Measurements from ENCODE around the gene CDK6. TPM values are rescaled to one million over a fixed set of nuclear protein-coding genes. Genes with fewer than 3 reads are reported as not detected.

The CDK6 gene
- total RNA-seq, 1 donor = 36.0 TPM

DNA sequence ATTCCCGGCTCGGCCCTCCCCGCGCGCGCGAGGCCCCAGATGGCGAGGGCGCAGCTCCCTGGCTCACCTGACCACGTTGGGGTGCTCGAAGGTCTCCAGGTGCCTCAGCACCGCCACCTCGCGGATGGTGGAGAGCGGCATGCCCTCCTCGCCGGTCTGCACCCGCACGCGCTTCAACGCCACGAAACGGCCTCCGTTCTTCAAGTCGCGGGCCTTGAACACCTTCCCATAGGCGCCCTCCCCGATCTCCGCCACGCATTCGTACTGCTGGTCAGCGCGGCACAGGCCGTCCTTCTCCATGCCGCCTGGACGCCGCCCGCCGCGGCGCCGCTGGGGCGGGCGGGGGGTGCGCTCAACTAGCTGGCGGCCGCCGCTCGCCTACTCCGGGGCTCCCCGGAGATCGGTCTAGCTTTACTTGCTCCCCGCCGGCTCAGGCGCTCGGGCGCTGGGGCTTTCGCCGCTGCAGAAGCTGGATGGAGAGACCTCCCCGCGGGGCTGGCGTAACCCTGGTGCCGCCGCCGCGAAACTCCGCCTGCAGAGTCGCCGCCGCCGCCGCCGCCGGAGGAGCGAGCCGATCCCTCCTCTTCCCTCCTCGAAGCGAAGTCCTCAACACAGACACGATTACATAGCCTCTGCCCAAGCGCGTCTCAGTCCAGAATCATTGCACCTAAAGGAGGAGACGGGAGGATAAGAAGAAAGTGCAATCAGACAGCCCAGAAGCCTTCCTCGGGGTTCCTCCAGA, 3.2 kb downstream of the CDK6 start:
- peak; percentile 77 for DNase-seq (ENCODE audit: low read depth)
- peak overlapping the region; percentile 96 for H3K4me3 ChIP-seq (ENCODE audit: low read depth, low read length)
- TF ChIP-seq, protein P1, sequence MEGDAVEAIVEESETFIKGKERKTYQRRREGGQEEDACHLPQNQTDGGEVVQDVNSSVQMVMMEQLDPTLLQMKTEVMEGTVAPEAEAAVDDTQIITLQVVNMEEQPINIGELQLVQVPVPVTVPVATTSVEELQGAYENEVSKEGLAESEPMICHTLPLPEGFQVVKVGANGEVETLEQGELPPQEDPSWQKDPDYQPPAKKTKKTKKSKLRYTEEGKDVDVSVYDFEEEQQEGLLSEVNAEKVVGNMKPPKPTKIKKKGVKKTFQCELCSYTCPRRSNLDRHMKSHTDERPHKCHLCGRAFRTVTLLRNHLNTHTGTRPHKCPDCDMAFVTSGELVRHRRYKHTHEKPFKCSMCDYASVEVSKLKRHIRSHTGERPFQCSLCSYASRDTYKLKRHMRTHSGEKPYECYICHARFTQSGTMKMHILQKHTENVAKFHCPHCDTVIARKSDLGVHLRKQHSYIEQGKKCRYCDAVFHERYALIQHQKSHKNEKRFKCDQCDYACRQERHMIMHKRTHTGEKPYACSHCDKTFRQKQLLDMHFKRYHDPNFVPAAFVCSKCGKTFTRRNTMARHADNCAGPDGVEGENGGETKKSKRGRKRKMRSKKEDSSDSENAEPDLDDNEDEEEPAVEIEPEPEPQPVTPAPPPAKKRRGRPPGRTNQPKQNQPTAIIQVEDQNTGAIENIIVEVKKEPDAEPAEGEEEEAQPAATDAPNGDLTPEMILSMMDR (IDR thresholded peaks at IDR 0.05; ENCODE audit: insufficient read depth, low read length) = peak; percentile 88

DNA sequence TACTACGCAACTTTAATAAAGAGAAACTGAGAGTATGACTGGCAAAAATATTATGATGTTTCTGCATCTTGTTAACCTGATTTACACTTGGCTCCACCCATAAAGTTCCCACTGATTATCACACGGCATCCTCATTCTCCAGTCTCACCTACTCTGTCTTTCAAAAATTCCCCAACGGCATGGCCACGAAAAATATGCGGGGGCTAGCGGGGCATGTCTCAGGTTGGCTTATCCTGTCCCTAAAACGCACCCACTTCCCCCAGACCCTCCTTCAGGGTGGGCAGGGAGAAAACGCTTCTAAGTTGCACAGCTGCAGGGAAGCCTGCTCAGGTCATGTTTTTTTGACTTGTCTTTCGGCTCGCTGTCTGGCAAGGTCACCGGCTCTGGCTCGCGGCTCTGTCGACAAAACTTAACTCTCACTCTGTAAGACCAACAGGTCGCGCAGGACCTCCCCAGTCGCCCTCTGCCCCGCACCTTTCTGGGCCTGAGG, 3.8 kb downstream of the CDK6 start:
- H3K4me3 ChIP-seq (ENCODE audit: low read depth, low read length) = peak overlapping the region; percentile 96
- no peak for DNase-seq (ENCODE audit: low read depth)
- TF ChIP-seq, protein P1 (IDR thresholded peaks at IDR 0.05; ENCODE audit: insufficient read depth, low read length) = no peak

DNA sequence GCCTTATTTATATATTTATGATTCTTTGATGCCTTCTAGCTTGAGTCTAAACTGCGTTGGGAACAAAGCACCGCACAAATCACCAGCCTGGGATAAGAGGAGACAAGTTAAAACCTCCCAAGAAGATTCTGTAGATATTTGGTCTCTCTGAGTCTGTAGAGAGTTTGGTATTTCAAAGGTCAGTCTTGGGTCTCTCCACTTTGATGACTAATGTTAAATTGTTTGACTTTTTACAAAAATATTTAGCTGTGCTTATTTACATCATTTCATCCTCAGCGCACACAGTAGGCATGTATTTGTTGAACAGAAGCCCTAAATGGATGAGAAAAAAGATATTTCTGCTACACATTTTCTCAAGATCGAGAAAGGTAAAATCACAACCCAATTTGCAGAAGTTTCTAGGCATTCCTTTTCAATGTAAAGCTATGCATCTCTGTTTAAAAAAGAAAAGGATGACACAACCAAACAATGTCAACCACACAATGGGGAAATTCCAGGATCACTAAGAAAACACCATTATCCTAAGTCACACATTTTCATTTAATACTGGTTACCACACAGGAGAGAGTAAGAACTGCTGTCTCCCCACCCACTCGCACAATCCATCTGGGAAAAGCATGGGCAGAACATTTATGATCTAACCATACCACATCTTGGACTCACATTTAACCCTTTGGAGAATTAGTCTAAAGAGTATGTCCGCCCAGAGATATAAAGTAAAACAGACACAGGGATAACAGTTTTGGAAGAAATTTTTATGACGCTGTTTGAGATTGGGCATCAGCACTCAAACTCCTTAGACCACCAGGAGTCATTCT, 4.4 kb downstream of the CDK6 start:
- peak; percentile 83 for DNase-seq (ENCODE audit: low read depth)
- TF ChIP-seq, protein P1 (IDR thresholded peaks at IDR 0.05; ENCODE audit: insufficient read depth, low read length) = no peak
- peak overlapping the region; percentile 96 for H3K4me3 ChIP-seq (ENCODE audit: low read depth, low read length)

DNA sequence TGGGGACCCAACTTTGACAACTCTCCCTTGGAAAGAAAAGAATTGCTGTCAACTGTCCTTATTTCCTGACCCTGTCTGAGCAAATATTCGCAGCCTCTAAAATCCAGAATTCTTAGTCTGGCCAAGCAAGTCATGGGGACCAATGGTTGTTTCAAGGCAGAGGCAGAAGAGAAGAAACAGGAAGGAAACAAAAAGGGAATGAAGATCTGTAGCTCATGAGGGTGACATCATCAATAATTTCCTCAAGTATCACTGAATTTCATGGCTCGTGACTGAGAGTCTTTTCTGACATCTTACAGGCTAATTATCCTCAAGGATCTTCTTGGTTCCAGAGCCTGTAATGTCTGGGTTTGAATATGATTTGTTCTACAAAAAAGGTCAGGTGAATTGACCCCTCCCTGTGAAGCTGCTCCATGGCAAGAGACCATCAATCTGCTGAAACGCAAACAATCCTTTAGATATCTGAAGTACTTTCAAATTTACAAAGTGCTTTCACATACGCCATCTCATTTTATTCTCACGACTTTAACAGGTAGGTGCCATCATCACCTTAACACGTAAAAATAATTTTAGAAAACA, 5.8 kb downstream of the CDK6 start:
- TF ChIP-seq, protein P1 (IDR thresholded peaks at IDR 0.05; ENCODE audit: insufficient read depth, low read length) = no peak
- no peak for DNase-seq (ENCODE audit: low read depth)
- no peak overlapping the region for H3K4me3 ChIP-seq (ENCODE audit: low read depth, low read length)

DNA sequence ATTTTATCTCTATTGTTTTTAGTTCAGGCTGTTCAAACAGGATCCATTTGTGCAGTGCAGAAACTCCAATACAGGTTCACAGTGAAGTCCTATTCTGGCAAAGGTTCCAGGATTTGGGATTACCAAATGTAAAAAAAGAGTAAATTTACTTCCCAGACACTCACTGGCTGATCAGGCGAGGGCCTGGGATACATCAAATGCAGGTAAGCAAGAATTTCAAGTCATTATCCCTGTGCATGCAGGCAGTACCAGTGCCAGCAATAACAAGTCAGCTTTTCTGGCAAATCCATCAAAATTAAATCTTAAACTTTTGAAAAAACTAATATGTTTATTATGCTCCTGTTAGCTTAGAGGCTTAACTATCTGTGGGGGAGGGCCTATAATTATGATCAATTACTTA, 6.3 kb downstream of the CDK6 start:
- H3K4me3 ChIP-seq (ENCODE audit: low read depth, low read length) = no peak overlapping the region
- no peak for DNase-seq (ENCODE audit: low read depth)
- TF ChIP-seq, protein P1 (IDR thresholded peaks at IDR 0.05; ENCODE audit: insufficient read depth, low read length) = no peak

DNA sequence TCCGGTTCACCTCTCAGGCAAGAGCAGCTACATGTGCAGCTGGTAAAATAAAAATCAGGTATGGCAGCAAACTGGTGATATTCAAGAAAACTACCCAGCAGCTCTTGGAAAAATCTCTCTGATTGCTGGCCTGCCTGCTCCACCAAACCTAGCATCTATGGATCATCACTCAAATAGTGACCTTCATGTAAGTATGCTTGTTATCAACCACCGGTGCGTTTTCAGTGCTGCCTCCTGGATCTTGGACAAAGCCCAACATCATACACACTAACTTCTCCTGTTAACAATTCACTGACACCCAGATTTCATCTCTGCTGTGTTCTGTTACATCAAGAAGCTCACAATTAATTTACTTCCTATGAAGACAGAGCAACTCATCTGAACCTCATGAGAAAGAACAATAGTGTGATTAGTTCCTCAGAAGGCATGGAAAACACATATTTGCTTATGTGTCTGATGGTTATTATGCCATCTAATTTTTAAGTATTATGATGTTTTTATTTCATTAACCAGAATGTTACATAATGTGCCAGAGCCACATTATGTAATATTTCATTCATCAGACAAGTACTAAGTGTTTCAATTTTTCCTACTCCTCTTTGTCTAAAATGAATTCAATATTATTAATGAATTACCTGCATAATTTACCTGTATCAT, 8.8 kb downstream of the CDK6 start:
- no peak overlapping the region for H3K4me3 ChIP-seq (ENCODE audit: low read depth, low read length)
- peak; percentile 32 for DNase-seq (ENCODE audit: low read depth)
- TF ChIP-seq, protein P1 (IDR thresholded peaks at IDR 0.05; ENCODE audit: insufficient read depth, low read length) = no peak
